HG02610 (cell line): ENCODE results near the gene ANO2.

Experiments
- ATAC-seq: cut with Tn5 transposase; IDR thresholded peaks from one replicate; pipeline ENCODE4 v1.9.1; 2021; ENCODE audit warnings: mild to moderate bottlenecking, moderate library complexity; ENCODE audit not compliant: unreplicated experiment

Gene ANO2

DNA sequence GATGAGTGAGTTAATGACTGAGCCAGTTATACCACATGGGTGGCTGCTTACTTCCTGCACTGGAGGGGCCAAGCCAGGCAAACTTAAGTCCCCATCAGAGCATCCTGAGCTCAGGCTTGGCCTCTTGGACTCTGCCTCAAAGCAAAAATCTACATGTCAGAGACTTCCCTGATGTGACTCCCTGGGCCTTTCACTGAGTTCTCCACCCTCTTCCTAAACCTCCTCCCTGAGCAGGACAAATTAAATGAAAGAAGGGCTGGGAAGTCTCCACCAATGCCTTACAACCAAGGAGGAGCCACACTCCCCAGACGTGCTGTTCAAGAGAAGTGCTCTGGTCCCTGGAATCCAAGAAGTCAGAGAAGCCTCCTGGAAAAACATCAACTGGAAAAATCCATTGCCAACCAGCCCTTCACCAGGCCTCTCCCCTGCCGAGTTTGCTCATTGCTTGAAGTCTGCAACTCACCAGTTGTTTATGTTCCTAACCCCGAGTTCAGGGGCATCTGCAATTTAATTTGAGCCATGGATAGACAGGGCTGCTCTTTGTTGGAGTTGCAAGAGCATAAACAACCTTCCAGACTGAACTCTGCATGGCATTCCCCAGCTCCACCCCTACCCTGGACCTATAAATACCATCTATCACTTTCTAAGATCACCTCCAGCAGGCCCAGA is 160.5 kb downstream of the ANO2 start:
- ATAC-seq, result no peak

DNA sequence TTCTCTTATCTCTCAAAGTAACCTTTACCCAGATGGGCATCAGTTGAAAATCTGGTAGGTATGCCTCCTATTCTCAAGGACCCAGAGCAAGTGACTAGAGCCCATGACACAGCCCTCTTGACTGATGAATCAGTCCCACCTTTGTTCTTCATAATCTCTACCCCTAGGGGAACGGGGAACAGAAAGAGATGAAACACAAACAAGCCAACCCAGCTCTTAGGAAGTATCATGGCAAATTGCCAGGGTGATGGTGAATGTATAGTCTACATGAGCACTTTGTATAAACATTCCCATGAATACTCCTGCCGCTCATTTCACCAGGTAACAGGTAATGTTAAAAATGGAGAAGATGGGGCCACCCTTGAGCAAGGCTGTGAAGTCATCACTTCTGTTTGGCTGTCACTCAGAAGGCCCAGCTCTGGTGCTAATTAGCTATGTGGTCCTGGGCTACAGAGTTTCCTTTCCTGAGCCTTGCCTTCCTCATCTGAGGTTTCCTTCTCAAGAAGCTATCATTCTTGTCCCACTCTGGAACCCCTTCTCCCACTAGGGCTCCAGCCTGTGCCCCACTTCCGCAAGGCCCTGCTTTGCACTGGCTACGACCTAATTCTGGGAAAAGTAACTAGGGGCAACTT is 161.7 kb downstream of the ANO2 start:
- ATAC-seq, result no peak

DNA sequence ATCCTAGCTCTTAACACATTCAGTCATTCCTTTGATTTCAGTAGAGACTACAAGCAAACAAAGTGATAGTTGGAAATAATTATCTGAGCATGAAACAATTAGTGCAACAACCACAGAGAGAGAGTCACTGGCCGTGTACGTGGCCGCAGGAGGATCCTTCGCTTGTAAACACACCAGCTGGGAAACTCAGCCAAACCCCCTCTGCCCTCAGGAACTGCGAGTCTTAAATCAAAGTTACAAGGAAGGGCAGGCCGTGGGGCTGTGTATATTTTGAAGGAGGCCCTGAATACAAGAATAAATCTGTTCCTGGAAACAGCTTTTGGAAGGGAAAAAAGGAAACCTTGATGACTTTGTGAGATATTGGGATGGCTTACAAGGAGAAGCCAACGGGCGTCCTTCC is 164.5 kb downstream of the ANO2 start:
- no peak for ATAC-seq

- no peak for ATAC-seq
These were observed 165.7 kb downstream of the ANO2 start for GRCh38 chr12:5779401-5779800.

DNA sequence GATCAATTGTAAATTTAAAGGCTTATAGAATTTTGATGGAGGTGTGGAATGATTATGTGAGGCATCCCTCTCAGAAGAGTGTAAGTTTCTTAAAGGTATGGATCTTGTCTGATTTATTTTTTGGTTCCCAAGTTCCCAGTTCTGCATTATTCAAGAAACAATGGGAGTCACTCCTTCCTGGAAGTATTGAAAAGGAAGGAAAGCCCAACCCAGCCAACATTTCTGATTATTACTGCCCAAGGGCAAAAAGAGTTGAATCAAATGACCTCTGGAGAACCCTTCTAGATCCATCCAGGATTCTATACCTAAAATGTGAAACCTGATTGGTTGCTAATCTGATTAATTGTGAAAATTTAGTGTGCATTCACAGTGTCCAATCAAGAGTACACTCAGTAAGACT is 166.2 kb downstream of the ANO2 start:
- ATAC-seq, result no peak

DNA sequence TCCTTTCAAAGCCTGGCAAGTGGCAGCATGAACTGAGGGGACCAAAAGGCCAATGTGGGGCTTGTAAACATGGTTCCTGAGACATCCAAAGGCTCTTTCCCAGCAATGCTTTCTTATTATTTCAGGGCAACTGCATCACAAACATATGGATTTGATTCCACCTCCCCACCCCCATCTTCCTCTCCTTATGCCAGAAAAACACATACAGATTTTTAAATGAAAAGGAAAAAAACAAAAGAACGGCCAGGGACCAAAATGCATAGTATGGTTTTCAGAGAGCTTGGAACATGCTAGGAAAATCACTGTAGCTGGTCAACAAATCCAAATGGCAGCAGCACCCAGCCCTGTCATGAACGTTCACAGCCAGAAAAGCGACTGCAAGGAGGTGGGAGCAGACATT is 167.6 kb downstream of the ANO2 start:
- no peak for ATAC-seq

- ATAC-seq, result no peak
These were observed 169.0 kb downstream of the ANO2 start for GRCh38 chr12:5776091-5776490.

GRCh38 chr12:5773550-5773949 is 171.5 kb downstream of the ANO2 start:
- ATAC-seq, result no peak

DNA sequence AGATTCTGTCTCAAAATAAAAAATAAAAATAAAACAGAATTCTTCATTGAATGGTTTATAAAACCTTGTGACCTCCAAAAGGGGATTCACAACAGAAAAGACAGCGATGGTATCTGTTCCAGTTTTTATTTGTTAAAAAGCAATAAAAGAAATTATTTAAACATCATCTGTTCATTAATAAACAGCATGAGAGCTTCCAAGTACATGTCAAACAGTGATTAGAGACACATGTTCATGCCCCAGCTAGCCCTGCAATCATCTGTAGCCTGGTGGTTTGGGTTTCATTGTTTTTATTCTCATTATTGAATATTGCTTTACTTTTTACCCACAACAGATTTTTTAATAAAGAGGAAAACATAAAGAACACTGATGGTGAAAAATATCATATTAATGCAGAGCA is 173.3 kb downstream of the ANO2 start:
- no peak for ATAC-seq

- no peak for ATAC-seq
These were observed 174.3 kb downstream of the ANO2 start for GRCh38 chr12:5770727-5771126.

GRCh38 chr12:5768581-5769196 is 176.4 kb downstream of the ANO2 start:
- ATAC-seq, result no peak

- no peak for ATAC-seq
These were observed 176.9 kb downstream of the ANO2 start for GRCh38 chr12:5768171-5768570.

DNA sequence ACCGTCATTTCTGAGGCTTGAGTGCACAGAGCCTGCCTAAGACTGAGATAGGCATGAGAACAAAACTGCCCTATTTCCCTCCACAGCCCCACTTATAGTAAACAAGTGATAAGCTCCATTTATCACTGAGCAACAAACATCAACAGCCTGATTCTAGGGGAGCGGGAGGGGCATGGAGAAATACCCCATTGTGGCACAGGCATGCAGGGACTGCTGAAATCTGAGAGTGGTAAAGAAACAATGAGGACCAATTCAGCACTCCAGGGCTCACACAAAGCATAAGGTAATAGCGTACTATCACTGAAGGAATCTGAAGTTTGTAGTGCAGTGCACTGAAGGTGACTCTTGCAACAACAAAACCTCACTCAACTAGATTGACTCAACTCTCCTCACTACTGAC is 186.7 kb downstream of the ANO2 start:
- no peak for ATAC-seq

DNA sequence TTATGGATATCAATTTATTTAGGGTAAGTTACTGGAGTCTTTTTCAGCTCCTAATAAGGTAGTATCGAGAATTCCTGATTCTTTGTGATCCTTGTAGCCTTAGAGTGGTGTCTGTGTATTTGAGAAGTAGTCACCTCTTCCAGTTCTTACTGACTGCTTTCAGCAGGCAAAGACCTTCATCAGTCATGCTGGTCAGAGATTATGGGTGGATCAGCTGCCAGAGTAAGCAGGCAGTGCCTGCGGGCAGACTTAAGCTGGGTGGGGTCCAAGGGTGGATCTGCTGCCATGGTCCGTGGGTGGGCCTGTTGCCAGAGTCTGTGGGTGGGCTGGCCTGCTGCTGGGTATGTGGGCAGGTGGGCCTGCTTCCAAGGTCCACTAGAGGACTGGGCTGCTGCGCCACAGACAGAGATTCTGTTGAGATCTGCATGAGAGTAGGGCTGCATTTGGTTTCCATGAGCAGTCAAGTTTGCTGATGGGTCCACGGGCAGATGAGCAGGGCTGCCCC is 188.7 kb downstream of the ANO2 start:
- ATAC-seq, result no peak

DNA sequence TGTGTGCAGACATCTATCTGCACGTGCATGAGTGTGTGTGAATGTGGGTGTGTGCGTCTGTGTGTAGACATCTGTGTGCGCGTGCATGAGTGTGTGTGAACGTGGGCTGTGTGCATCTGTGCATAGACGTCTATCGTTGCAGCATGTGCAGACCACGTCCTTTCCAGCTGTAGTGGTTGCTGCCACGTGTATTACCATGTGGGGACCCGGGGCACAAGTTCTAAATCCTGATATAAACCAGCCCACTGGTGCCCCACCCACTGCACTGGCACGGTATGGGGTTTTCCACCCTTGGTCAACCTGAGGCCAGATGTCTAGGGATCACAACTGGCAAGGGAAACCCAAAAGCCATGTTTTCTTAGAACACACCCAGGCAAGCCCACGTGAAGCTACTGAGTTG is 197.0 kb downstream of the ANO2 start:
- ATAC-seq, result no peak

- ATAC-seq, result no peak
These were observed 198.1 kb downstream of the ANO2 start for GRCh38 chr12:5746917-5747316.

GRCh38 chr12:5746036-5746908 is 198.8 kb downstream of the ANO2 start:
- no peak for ATAC-seq

DNA sequence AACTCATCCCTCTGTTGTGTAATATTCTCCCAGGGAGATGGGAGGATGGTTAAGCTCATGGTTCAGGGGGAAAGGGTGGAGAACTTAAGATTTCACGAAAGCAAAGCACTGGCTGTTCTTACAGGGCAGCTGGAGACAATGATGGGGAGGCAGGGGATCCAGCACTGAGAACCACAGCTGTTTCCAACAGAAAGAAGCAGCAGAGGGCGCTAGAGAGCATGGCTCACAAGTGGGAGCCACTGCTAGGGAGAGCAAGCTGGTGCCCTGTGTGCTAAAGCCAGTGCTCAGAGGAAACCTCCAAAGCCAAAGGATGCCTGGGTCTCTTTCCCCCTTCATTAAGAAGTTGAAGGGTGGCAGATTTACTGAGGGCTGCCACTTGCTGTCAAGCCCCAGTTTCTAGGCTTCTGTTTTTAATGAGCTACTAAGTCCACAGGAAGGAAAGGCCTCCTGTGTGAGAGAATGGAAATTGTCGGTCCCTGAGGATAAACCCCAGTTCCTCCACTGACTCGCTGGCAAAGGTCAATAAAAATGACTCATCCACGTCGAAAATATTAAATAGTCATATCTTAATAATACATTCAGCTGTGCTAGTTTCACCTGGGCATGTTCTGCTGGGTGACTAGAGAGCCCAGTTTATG is 199.7 kb downstream of the ANO2 start:
- no peak for ATAC-seq

DNA sequence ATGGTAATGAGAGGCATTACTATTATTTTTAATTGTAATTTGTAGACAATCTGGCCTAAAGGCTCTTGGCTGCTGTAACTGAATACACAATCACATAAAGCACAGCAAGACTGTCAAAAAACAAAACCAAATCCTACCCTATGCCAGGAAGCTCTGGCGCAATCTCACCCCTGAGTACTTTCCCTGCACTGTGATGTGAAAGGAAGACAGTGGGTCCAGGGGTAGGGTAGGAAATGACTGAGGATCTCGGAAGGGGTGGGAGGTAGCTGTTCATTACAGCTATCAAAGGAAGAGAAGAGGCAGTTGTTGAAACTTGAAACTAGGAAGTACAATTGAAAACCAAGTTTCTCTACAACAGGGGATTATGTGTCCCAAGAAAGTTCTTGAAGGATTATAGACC is 202.8 kb downstream of the ANO2 start:
- ATAC-seq, result no peak

DNA sequence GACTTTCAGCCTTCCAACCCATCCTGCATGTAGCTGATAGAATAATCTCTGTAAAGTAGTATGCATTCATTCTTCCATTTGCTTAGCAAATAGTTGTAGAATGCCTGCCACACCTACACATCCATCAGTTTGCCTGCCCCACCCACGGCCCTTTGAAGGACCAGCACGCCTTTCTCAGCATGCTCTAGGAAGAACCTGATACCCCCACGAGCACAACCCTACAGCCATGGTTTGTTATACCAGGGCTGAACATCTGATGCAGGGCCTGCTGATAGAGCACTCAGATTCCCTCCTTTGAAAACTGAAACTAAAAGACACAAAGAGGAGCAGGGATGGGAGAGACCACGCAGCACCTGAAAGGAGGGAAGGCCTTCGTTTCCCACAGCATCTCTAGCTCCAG is 205.1 kb downstream of the ANO2 start:
- no peak for ATAC-seq

DNA sequence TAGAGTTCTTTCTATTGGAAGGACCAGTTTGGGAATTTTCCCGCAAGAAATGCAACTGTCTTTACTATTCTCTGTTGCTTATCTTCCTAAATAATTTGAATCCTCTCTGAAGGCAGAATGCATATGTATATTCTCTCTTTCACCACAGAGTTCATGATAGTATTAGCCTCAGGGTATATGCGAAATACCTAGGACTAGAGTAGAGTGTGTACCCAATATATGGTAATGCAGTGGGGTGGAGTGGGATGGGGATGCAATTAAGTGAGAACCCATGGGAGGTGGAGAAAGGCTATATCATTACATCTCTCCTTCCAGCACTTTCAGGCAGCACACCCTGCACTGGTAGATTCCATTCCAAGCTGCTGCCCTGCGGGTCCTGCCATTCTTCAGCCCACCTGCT is 207.3 kb downstream of the ANO2 start:
- ATAC-seq, result no peak
